Measurements from ENCODE around the gene IGF1R.
"Not testable (repeated sequence)": the region's sequence is repeated elsewhere in the genome, so short reads cannot be mapped to it uniquely, and the experiment has no call there.

The IGF1R gene

GRCh38 chr15:98999233-98999632 is 350.9 kb downstream of the IGF1R start:
- DNase-seq (ENCODE audit: low read depth in 1 of 2, low spot score in 1 of 2) = no peak
- TF ChIP-seq SPI1 (IDR thresholded peaks at IDR 0.05; ENCODE audit: borderline replicate concordance, low read depth) (no peak), POLR2AphosphoS5 (IDR thresholded peaks at IDR 0.05; ENCODE audit: low read depth) (no peak)
- TF ChIP-seq, protein P1, sequence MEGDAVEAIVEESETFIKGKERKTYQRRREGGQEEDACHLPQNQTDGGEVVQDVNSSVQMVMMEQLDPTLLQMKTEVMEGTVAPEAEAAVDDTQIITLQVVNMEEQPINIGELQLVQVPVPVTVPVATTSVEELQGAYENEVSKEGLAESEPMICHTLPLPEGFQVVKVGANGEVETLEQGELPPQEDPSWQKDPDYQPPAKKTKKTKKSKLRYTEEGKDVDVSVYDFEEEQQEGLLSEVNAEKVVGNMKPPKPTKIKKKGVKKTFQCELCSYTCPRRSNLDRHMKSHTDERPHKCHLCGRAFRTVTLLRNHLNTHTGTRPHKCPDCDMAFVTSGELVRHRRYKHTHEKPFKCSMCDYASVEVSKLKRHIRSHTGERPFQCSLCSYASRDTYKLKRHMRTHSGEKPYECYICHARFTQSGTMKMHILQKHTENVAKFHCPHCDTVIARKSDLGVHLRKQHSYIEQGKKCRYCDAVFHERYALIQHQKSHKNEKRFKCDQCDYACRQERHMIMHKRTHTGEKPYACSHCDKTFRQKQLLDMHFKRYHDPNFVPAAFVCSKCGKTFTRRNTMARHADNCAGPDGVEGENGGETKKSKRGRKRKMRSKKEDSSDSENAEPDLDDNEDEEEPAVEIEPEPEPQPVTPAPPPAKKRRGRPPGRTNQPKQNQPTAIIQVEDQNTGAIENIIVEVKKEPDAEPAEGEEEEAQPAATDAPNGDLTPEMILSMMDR (IDR thresholded peaks at IDR 0.05; ENCODE audit: insufficient read depth, low read length) = no peak
- TF ChIP-seq, protein P2, sequence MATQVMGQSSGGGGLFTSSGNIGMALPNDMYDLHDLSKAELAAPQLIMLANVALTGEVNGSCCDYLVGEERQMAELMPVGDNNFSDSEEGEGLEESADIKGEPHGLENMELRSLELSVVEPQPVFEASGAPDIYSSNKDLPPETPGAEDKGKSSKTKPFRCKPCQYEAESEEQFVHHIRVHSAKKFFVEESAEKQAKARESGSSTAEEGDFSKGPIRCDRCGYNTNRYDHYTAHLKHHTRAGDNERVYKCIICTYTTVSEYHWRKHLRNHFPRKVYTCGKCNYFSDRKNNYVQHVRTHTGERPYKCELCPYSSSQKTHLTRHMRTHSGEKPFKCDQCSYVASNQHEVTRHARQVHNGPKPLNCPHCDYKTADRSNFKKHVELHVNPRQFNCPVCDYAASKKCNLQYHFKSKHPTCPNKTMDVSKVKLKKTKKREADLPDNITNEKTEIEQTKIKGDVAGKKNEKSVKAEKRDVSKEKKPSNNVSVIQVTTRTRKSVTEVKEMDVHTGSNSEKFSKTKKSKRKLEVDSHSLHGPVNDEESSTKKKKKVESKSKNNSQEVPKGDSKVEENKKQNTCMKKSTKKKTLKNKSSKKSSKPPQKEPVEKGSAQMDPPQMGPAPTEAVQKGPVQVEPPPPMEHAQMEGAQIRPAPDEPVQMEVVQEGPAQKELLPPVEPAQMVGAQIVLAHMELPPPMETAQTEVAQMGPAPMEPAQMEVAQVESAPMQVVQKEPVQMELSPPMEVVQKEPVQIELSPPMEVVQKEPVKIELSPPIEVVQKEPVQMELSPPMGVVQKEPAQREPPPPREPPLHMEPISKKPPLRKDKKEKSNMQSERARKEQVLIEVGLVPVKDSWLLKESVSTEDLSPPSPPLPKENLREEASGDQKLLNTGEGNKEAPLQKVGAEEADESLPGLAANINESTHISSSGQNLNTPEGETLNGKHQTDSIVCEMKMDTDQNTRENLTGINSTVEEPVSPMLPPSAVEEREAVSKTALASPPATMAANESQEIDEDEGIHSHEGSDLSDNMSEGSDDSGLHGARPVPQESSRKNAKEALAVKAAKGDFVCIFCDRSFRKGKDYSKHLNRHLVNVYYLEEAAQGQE (IDR thresholded peaks at IDR 0.05; ENCODE audit: insufficient replicate concordance, low read depth) = no peak
- no peak overlapping the region for H3K27ac ChIP-seq (replicated peaks)
- no peaks in the 10 kb centered on the region for H3K27me3 ChIP-seq (ENCODE audit: insufficient read depth, poor library complexity, severe bottlenecking)
- no peak overlapping the region for H3K4me3 ChIP-seq (replicated peaks; ENCODE audit: insufficient read depth, low read length)

GRCh38 chr15:99002226-99002625 is 353.9 kb downstream of the IGF1R start:
- TF ChIP-seq, protein P1 (IDR thresholded peaks at IDR 0.05; ENCODE audit: insufficient read depth, low read length) = no peak
- TF ChIP-seq, protein P2 (IDR thresholded peaks at IDR 0.05; ENCODE audit: insufficient replicate concordance, low read depth) = no peak
- TF ChIP-seq POLR2AphosphoS5 (IDR thresholded peaks at IDR 0.05; ENCODE audit: low read depth) (no peak), SPI1 (IDR thresholded peaks at IDR 0.05; ENCODE audit: borderline replicate concordance, low read depth) (no peak), GABPA (IDR thresholded peaks at IDR 0.05; ENCODE audit: low read depth) (no peak)
- no peak overlapping the region for H3K4me3 ChIP-seq (replicated peaks; ENCODE audit: insufficient read depth, low read length)
- no peaks in the 10 kb centered on the region for H3K27me3 ChIP-seq (ENCODE audit: insufficient read depth, poor library complexity, severe bottlenecking)
- no peak overlapping the region for H3K27ac ChIP-seq (replicated peaks)
- no peak for DNase-seq (ENCODE audit: low read depth in 1 of 2, low spot score in 1 of 2)

DNA sequence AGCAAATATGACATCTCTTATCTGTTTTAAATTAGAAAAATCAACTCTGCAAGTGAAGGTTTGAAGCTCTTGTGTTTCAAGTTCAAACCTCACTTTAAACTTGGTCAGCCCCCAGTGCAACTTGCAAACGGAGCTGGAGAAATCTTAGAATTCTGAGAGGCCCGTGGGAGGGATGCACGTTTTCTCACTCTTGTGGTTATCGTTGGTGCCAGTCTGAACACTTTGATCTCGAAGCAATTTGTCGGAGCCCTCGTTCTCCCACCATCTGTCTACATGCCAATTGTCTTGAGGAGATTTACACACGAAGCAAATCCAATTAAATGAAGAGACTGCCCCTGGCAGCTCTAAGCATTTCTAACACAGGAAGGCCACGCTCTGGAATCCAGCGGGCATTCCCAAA is 355.0 kb downstream of the IGF1R start:
- not testable (repeated sequence) for H3K27ac ChIP-seq (replicated peaks); H3K4me3 ChIP-seq (replicated peaks; ENCODE audit: insufficient read depth, low read length); DNase-seq (ENCODE audit: low read depth in 1 of 2, low spot score in 1 of 2); H3K27me3 ChIP-seq (ENCODE audit: insufficient read depth, poor library complexity, severe bottlenecking)

DNA sequence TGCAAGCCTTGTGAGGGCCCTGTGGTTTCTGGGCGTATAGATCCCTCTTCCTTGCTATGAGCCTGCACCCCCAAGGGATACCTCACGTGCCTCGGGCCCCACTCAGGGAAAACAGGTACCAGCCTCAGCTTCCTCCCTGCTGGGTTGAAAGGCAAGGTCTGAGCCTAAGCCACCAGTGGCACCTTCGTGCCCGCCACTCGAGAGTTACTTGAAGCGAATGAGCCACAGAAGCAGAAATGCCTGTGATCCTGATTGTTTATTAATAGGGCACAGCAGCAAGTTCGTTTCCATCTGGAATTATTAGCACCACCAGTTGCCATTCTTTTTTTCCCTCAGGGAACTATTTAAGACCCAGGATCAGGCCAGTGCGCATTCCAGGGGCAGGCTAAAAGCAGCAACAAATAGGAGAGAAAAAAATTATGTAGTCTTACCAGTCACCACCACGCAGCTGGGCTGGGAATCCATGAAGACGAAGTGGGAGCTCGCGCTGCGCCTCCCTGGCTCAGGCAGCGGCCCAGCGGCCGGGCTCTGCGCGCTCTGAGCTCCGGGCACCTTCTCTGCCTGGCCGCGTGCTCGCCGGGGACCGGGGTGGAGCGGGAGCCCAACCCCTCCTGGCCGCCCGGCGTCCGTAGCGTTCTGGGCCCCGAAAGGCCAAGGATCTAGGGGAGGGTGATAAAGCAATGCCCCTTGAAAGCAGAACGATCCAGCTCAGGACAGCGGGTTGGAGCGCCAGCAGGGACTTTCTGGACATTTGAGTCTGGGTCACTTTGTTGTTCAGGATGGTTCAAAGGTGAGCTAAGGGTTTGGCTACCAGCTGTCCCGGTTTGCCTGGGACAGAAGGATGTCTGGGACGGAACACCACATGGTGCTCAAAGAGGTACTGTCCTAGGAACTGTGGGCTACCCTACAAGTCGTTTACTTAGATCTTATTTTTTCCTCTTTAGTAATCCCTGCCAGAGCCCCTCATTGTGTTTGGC is 356.9 kb downstream of the IGF1R start:
- DNase-seq (ENCODE audit: low read depth in 1 of 2, low spot score in 1 of 2); H3K4me3 ChIP-seq (replicated peaks; ENCODE audit: insufficient read depth, low read length); H3K27ac ChIP-seq (replicated peaks); H3K27me3 ChIP-seq (ENCODE audit: insufficient read depth, poor library complexity, severe bottlenecking): not testable (repeated sequence)

- H3K27me3 ChIP-seq (ENCODE audit: insufficient read depth, poor library complexity, severe bottlenecking) = no peaks in the 10 kb centered on the region
- TF ChIP-seq POLR2AphosphoS5 (IDR thresholded peaks at IDR 0.05; ENCODE audit: low read depth) (no peak), SPI1 (IDR thresholded peaks at IDR 0.05; ENCODE audit: borderline replicate concordance, low read depth) (no peak), GABPA (IDR thresholded peaks at IDR 0.05; ENCODE audit: low read depth) (no peak)
- TF ChIP-seq, protein P2 (IDR thresholded peaks at IDR 0.05; ENCODE audit: insufficient replicate concordance, low read depth) = no peak
- TF ChIP-seq, protein P1 (IDR thresholded peaks at IDR 0.05; ENCODE audit: insufficient read depth, low read length) = no peak
Measured at GRCh38 chr15:99006146-99006545, 357.8 kb downstream of the IGF1R start.

More at GRCh38 chr15:99006146-99006545, 357.8 kb downstream of the IGF1R start:
- DNase-seq (ENCODE audit: low read depth in 1 of 2, low spot score in 1 of 2) = no peak
- Histone ChIP-seq H3K4me3 (replicated peaks; ENCODE audit: insufficient read depth, low read length) (no peak overlapping the region), H3K27ac (replicated peaks) (no peak overlapping the region)
